Liver (tissue), 9 donors: Measurements from ENCODE around the gene ELP5. TPM values are rescaled to one million over a fixed set of nuclear protein-coding genes. Genes with fewer than 3 reads are reported as not detected.

ENCODE experiments used
- DNase-seq: peaks from one replicate; pipeline ENCODE4 v3.0.0-alpha.2; 2017; ENCODE audit warnings: low spot score
- H3K27ac ChIP-seq, 2 donors: one replicate each; pipeline ENCODE4 v1.7.0; 2013; ENCODE audit warnings: inconsistent platforms in 2 of 2, low read length in 2 of 2, control low read depth in 1 of 2, low read depth in 1 of 2, mild to moderate bottlenecking in 1 of 2
- H3K27me3 ChIP-seq, 4 donors: one replicate each; pipeline versions ENCODE4 v1.6.1 to v1.7.0; 2013; ENCODE audit warnings: low read length in 3 of 4, inconsistent platforms in 1 of 4, mild to moderate bottlenecking in 1 of 4, moderate library complexity in 1 of 4; ENCODE audit not compliant: control insufficient read depth in 4 of 4, insufficient read depth in 4 of 4
- H3K36me3 ChIP-seq, 4 donors: one replicate each; pipeline versions ENCODE4 v1.6.1 to v1.7.0; 2013; ENCODE audit warnings: low read length in 3 of 4, mild to moderate bottlenecking in 3 of 4, low read depth in 1 of 4, moderate library complexity in 1 of 4; ENCODE audit not compliant: control insufficient read depth in 4 of 4, insufficient read depth in 3 of 4
- H3K4me1 ChIP-seq, 4 donors: one replicate each; pipeline versions ENCODE4 v1.6.1 to v1.7.0; 2013; ENCODE audit warnings: low read length in 3 of 4, mild to moderate bottlenecking in 3 of 4, moderate library complexity in 1 of 4; ENCODE audit not compliant: control insufficient read depth in 4 of 4, insufficient read depth in 4 of 4
- H3K4me3 ChIP-seq, 3 donors: one replicate each; pipeline versions ENCODE4 v1.6.1 to v1.7.0; 2013; ENCODE audit warnings: low read length in 3 of 3, control low read depth in 1 of 3, low read depth in 1 of 3, mild to moderate bottlenecking in 1 of 3
- H3K9ac ChIP-seq, 2 donors: one replicate each; pipeline ENCODE4 v1.7.0; 2013; ENCODE audit warnings: low read length in 2 of 2, mild to moderate bottlenecking in 2 of 2, moderate library complexity in 2 of 2, control low read depth in 1 of 2, low read depth in 1 of 2
- H3K9me3 ChIP-seq, 4 donors: one replicate each; pipeline versions ENCODE4 v1.6.1 to v1.7.0; 2013; ENCODE audit warnings: low read length in 3 of 4; ENCODE audit not compliant: control insufficient read depth in 4 of 4
- ATF3 ChIP-seq: IDR thresholded peaks from 2 replicates; pipeline ENCODE4 v1.6.1; 2016; ENCODE audit warnings: antibody characterized with exemption
- CTCF ChIP-seq: fragments of 150-350 bp; IDR thresholded peaks from 2 replicates; pipeline ENCODE4 v1.5.1; 2017; ENCODE audit warnings: improper control_type of control experiment, low read depth, low read length; ENCODE audit not compliant: missing input control
- EGR1 ChIP-seq, 2 donors: IDR thresholded peaks; 2 replicates each; pipeline ENCODE4 v1.6.1; 2016 to 2018; ENCODE audit warnings: antibody characterized with exemption in 2 of 2, low read depth in 2 of 2
- FOXA1 ChIP-seq: IDR thresholded peaks from 2 replicates; pipeline ENCODE4 v1.6.1; 2016; ENCODE audit warnings: antibody characterized with exemption
- FOXA2 ChIP-seq: IDR thresholded peaks from 2 replicates; pipeline ENCODE4 v1.6.1; 2016; ENCODE audit warnings: antibody characterized with exemption
- GABPA ChIP-seq, 2 donors: IDR thresholded peaks in 1 of 2; conservative IDR thresholded peaks in 1 of 2; 2 replicates each; pipeline ENCODE4 v1.6.1; 2016; ENCODE audit warnings: antibody characterized with exemption in 2 of 2, mild to moderate bottlenecking in 1 of 2, moderate library complexity in 1 of 2
- HNF4A ChIP-seq, 2 donors: conservative IDR thresholded peaks; 2 replicates each; pipeline ENCODE4 v1.6.1; 2016; ENCODE audit warnings: antibody characterized with exemption in 2 of 2, mild to moderate bottlenecking in 2 of 2
- HNF4G ChIP-seq: IDR thresholded peaks from 2 replicates; pipeline ENCODE4 v1.6.1; 2016; ENCODE audit warnings: antibody characterized with exemption
- JUND ChIP-seq, 2 donors: IDR thresholded peaks; 2 replicates each; pipeline ENCODE4 v1.6.1; 2016; ENCODE audit warnings: antibody characterized with exemption in 2 of 2
- MAX ChIP-seq: IDR thresholded peaks from 2 replicates; pipeline ENCODE4 v1.6.1; 2016; ENCODE audit warnings: antibody characterized with exemption
- NR2F2 ChIP-seq: IDR thresholded peaks from 2 replicates; pipeline ENCODE4 v1.6.1; 2016; ENCODE audit warnings: antibody characterized with exemption
- RAD21 ChIP-seq, 2 donors: IDR thresholded peaks; 2 replicates each; pipeline ENCODE4 v1.6.1; 2016; ENCODE audit warnings: antibody characterized with exemption in 2 of 2, mild to moderate bottlenecking in 2 of 2
- REST ChIP-seq: IDR thresholded peaks from 2 replicates; pipeline ENCODE4 v1.6.1; 2016; ENCODE audit warnings: antibody characterized with exemption, mild to moderate bottlenecking
- RXRA ChIP-seq, 2 donors: IDR thresholded peaks; 2 replicates each; pipeline ENCODE4 v1.6.1; 2017 to 2018; ENCODE audit warnings: antibody characterized with exemption in 2 of 2, mild to moderate bottlenecking in 1 of 2
- SP1 ChIP-seq: IDR thresholded peaks from 2 replicates; pipeline ENCODE4 v1.6.1; 2018; ENCODE audit warnings: antibody characterized with exemption, mild to moderate bottlenecking
- TAF1 ChIP-seq: conservative IDR thresholded peaks from 2 replicates; pipeline ENCODE4 v1.6.1; 2016; ENCODE audit warnings: antibody characterized with exemption, mild to moderate bottlenecking
- YY1 ChIP-seq: IDR thresholded peaks from 2 replicates; pipeline ENCODE4 v1.6.1; 2016; ENCODE audit warnings: antibody characterized with exemption, mild to moderate bottlenecking
- WGBS: extraction: QIAGEN DNeasy Blood & Tissue Kit; methylation state at CpG from one replicate; pipeline ENCODE4 v1.1.7; 2013; 5-methylcytosine and 5-hydroxymethylcytosine counted together
- polyA plus RNA-seq, 2 donors: library from polyadenylated mRNA; stranded (reverse) in 1 of 2; unstranded in 1 of 2; fragments of 200-250 nt in 1 of 2; fragments of >200 nt in 1 of 2; fragmentation: Nextera tagmentation in 1 of 2; extraction: Ambion mirVana in 1 of 2; gene quantifications; one replicate each; pipeline versions ENCODE4 v1.2.1 to v1.2.3, GENCODE V29; 2013 to 2015
- total RNA-seq, 2 donors: library from RNA; depleted of rRNA; stranded (reverse); fragments of >200 nt; gene quantifications; one replicate each; pipeline ENCODE4 v1.2.3, GENCODE V29; 2014
- donor health status: healthy.
- donor health status: healthy.
- donor health status: healthy.
- donor health status: healthy.
- donor health status: healthy.

ELP5 gene
- total and polyA plus RNA-seq, 4 donors = 19.3 to 38.4 (median 26.6) TPM

GRCh38 chr17:7224110-7224509 is 27.9 kb upstream of the ELP5 start:
- TF ChIP-seq HNF4A (conservative IDR thresholded peaks at IDR 0.05) (no peak), TAF1 (no peak), GABPA (IDR thresholded peaks at IDR 0.05 in 1 of 2, conservative IDR thresholded peaks at IDR 0.05 in 1 of 2) (no peak), RXRA (IDR thresholded peaks at IDR 0.05) (no peak), YY1 (no peak), FOXA2 (no peak), SP1 (no peak), REST (no peak), FOXA1 (no peak), NR2F2 (no peak), RAD21 (IDR thresholded peaks at IDR 0.05) (no peak), HNF4G (no peak), CTCF (no peak), ATF3 (no peak), EGR1 (IDR thresholded peaks at IDR 0.05; ENCODE audit: low read depth in 2 of 2) (no peak), JUND (IDR thresholded peaks at IDR 0.05) (no peak)
- H3K4me3 ChIP-seq = no peak overlapping the region
- no peak for DNase-seq
- WGBS = 79% methylated on average over 10 of the region's 10 CpGs
- no peaks in the 10 kb centered on the region for H3K27me3 ChIP-seq
- H3K4me1 ChIP-seq = peaks cover 7 to 46% (median 37%) of the 10 kb centered on the region in 4 donors
- H3K9ac ChIP-seq = no peak overlapping the region
- no peak overlapping the region for H3K27ac ChIP-seq
- H3K9me3 ChIP-seq = no peaks in the 10 kb centered on the region
- H3K36me3 ChIP-seq = peaks cover 17 to 77% (median 40%) of the 10 kb centered on the region in 4 donors

GRCh38 chr17:7224661-7225111 is 27.3 kb upstream of the ELP5 start:
- TF ChIP-seq RXRA (IDR thresholded peaks at IDR 0.05) (peak in 1 of 2 donors; percentile 23), MAX (no peak)
- Histone ChIP-seq H3K27ac (no peak overlapping the region), H3K36me3 (peaks cover 18 to 82% (median 42%) of the 10 kb centered on the region in 4 donors), H3K9me3 (no peaks in the 10 kb centered on the region), H3K27me3 (no peaks in the 10 kb centered on the region), H3K4me3 (no peak overlapping the region), H3K9ac (no peak overlapping the region), H3K4me1 (peaks cover 5 to 41% (median 32%) of the 10 kb centered on the region in 4 donors)
- DNase-seq = no peak
- WGBS = 61% methylated on average over 15 of the region's 15 CpGs
